ENCODE results near the gene MLH3.

The MLH3 gene

DNA sequence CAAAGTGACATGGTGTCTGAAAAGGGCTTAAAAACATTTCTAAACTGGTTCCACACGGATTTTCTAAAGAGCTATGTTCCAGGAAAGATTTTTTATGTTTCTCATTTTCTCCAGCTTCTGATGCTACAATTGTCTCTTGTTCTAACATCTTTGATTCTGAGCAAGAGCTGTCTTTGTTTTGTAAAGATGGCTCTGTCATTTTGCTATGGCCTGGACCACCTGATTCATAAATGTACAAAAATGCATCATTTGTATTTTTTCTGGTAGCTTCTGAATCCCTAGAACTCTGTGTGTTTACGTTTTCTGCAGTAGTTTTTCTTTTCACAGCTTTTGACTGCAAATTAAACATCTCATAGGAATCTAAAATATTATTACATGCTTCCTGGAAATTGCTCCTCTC is 3.2 kb downstream of the MLH3 start:
- H3K9me2 ChIP-seq (replicated peaks; ENCODE audit: low read depth, low read length): no peaks in the 10 kb centered on the region
- no peaks in the 10 kb centered on the region for H3K9me3 ChIP-seq (ENCODE audit: insufficient read depth, low read depth, low read length)
- H4K20me1 ChIP-seq (ENCODE audit: insufficient read depth, low read length, poor library complexity, severe bottlenecking): peaks cover 5% of the 10 kb centered on the region
- H3K4me2 ChIP-seq (ENCODE audit: low read depth, low read length, poor library complexity, severe bottlenecking): no peak overlapping the region
- no peak overlapping the region for H2AFZ ChIP-seq (ENCODE audit: low read length)
- 0 out of 2 replicates have a peak, but pooled peaks cover 11% of the 10 kb centered on the region for H3F3A ChIP-seq (ENCODE audit: low read depth)
- H3K4me1 ChIP-seq (ENCODE audit: insufficient read depth, low read length, poor library complexity, severe bottlenecking): peaks cover 28% of the 10 kb centered on the region
- H3K36me3 ChIP-seq (ENCODE audit: insufficient read depth, low read length): no peaks in the 10 kb centered on the region
- H3K4me3 ChIP-seq (ENCODE audit: low read length, poor library complexity, severe bottlenecking): no peak overlapping the region
- peaks cover 20% of the 10 kb centered on the region for H3K79me2 ChIP-seq (ENCODE audit: insufficient read depth, low read length)
- H3K9ac ChIP-seq (ENCODE audit: low read depth, low read length, poor library complexity, severe bottlenecking): no peak overlapping the region
- H3K27me3 ChIP-seq (ENCODE audit: insufficient read depth, low read length, poor library complexity, severe bottlenecking): no peaks in the 10 kb centered on the region
- TF ChIP-seq, protein P1, sequence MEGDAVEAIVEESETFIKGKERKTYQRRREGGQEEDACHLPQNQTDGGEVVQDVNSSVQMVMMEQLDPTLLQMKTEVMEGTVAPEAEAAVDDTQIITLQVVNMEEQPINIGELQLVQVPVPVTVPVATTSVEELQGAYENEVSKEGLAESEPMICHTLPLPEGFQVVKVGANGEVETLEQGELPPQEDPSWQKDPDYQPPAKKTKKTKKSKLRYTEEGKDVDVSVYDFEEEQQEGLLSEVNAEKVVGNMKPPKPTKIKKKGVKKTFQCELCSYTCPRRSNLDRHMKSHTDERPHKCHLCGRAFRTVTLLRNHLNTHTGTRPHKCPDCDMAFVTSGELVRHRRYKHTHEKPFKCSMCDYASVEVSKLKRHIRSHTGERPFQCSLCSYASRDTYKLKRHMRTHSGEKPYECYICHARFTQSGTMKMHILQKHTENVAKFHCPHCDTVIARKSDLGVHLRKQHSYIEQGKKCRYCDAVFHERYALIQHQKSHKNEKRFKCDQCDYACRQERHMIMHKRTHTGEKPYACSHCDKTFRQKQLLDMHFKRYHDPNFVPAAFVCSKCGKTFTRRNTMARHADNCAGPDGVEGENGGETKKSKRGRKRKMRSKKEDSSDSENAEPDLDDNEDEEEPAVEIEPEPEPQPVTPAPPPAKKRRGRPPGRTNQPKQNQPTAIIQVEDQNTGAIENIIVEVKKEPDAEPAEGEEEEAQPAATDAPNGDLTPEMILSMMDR (conservative IDR thresholded peaks at IDR 0.05; ENCODE audit: low read length): no peak
- no peak for TF ChIP-seq EZH2phosphoT487 (IDR thresholded peaks at IDR 0.05; ENCODE audit: borderline replicate concordance)

DNA sequence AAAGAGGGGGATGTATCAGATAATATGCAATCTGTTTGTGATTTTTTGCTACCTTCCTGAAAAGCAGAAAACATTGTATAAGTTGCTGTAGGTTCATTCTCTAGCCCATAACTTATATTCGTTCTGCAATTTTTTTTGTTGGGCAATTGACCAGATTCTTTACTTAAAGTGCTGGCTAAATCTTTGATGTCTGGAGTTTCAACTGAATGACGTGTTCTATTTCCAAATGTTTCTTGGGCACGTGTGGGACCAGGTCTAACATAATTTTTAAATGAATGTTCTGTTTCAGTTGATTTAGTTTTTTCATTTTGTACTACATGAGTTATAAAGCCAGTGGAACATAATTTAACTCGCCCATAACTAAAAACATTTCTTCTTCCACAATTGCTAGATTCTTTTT is 3.8 kb downstream of the MLH3 start:
- H3F3A ChIP-seq (ENCODE audit: low read depth): 0 out of 2 replicates have a peak, but pooled peaks cover 5% of the 10 kb centered on the region
- peaks cover 28% of the 10 kb centered on the region for H3K4me1 ChIP-seq (ENCODE audit: insufficient read depth, low read length, poor library complexity, severe bottlenecking)
- H2AFZ ChIP-seq (ENCODE audit: low read length): no peak overlapping the region
- no peaks in the 10 kb centered on the region for H3K36me3 ChIP-seq (ENCODE audit: insufficient read depth, low read length)
- no peak for TF ChIP-seq EZH2phosphoT487 (IDR thresholded peaks at IDR 0.05; ENCODE audit: borderline replicate concordance)
- TF ChIP-seq, protein P1 (conservative IDR thresholded peaks at IDR 0.05; ENCODE audit: low read length): no peak
- peaks cover 20% of the 10 kb centered on the region for H3K79me2 ChIP-seq (ENCODE audit: insufficient read depth, low read length)
- no peaks in the 10 kb centered on the region for H3K27me3 ChIP-seq (ENCODE audit: insufficient read depth, low read length, poor library complexity, severe bottlenecking)
- H3K4me3 ChIP-seq (ENCODE audit: low read length, poor library complexity, severe bottlenecking): no peak overlapping the region
- H3K4me2 ChIP-seq (ENCODE audit: low read depth, low read length, poor library complexity, severe bottlenecking): no peak overlapping the region
- no peaks in the 10 kb centered on the region for H3K9me3 ChIP-seq (ENCODE audit: insufficient read depth, low read depth, low read length)
- no peak overlapping the region for H3K9ac ChIP-seq (ENCODE audit: low read depth, low read length, poor library complexity, severe bottlenecking)
- H3K9me2 ChIP-seq (replicated peaks; ENCODE audit: low read depth, low read length): no peaks in the 10 kb centered on the region
- H4K20me1 ChIP-seq (ENCODE audit: insufficient read depth, low read length, poor library complexity, severe bottlenecking): peaks cover 5% of the 10 kb centered on the region

DNA sequence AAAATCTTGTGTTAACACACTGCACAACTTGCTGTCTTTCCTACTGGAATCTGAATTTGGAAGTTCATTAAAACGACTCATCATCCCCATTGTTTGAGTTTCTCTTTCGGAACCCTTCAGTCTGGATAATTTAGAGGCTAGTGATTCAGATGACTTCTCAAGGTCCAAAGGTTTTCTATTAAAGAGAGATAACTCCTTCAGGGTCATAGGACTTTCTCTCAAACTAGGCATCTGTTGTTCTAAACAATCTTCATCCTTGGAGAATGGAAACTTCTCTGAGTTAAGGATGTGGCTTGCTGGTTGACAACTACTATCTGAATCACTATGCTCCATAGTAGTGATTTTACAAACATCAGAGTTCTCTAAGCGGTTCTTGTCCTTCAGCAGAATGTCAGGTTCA is 4.4 kb downstream of the MLH3 start:
- Histone ChIP-seq H3K9me3 (ENCODE audit: insufficient read depth, low read depth, low read length) (no peaks in the 10 kb centered on the region), H2AFZ (ENCODE audit: low read length) (no peak overlapping the region), H3K27me3 (ENCODE audit: insufficient read depth, low read length, poor library complexity, severe bottlenecking) (no peaks in the 10 kb centered on the region), H3K9ac (ENCODE audit: low read depth, low read length, poor library complexity, severe bottlenecking) (no peak overlapping the region), H3K79me2 (ENCODE audit: insufficient read depth, low read length) (peaks cover 20% of the 10 kb centered on the region), H3K9me2 (replicated peaks; ENCODE audit: low read depth, low read length) (no peaks in the 10 kb centered on the region), H3K4me2 (ENCODE audit: low read depth, low read length, poor library complexity, severe bottlenecking) (no peak overlapping the region), H3K4me1 (ENCODE audit: insufficient read depth, low read length, poor library complexity, severe bottlenecking) (peaks cover 28% of the 10 kb centered on the region), H3K4me3 (ENCODE audit: low read length, poor library complexity, severe bottlenecking) (no peak overlapping the region), H3K36me3 (ENCODE audit: insufficient read depth, low read length) (no peaks in the 10 kb centered on the region), H4K20me1 (ENCODE audit: insufficient read depth, low read length, poor library complexity, severe bottlenecking) (peaks cover 5% of the 10 kb centered on the region), H3F3A (ENCODE audit: low read depth) (0 out of 2 replicates have a peak, but pooled peaks cover 4% of the 10 kb centered on the region)
- no peak for TF ChIP-seq EZH2phosphoT487 (IDR thresholded peaks at IDR 0.05; ENCODE audit: borderline replicate concordance)
- TF ChIP-seq, protein P1 (conservative IDR thresholded peaks at IDR 0.05; ENCODE audit: low read length): no peak

Data from Loucy (cell line).